GM19239 (cell line): ENCODE measurements around the gene NCL.

Experiments used
- DNase-seq: peaks from one replicate; pipeline ENCODE4 v3.0.0; 2011; ENCODE audit warnings: low spot score; ENCODE audit not compliant: insufficient read length
- FAIRE-seq: peaks from 2 replicates; lab custom pipeline; 2011; peaks lifted over from hg19 to GRCh38; lab: Jason Lieb, UNC

Gene NCL, protein sequence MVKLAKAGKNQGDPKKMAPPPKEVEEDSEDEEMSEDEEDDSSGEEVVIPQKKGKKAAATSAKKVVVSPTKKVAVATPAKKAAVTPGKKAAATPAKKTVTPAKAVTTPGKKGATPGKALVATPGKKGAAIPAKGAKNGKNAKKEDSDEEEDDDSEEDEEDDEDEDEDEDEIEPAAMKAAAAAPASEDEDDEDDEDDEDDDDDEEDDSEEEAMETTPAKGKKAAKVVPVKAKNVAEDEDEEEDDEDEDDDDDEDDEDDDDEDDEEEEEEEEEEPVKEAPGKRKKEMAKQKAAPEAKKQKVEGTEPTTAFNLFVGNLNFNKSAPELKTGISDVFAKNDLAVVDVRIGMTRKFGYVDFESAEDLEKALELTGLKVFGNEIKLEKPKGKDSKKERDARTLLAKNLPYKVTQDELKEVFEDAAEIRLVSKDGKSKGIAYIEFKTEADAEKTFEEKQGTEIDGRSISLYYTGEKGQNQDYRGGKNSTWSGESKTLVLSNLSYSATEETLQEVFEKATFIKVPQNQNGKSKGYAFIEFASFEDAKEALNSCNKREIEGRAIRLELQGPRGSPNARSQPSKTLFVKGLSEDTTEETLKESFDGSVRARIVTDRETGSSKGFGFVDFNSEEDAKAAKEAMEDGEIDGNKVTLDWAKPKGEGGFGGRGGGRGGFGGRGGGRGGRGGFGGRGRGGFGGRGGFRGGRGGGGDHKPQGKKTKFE

DNA sequence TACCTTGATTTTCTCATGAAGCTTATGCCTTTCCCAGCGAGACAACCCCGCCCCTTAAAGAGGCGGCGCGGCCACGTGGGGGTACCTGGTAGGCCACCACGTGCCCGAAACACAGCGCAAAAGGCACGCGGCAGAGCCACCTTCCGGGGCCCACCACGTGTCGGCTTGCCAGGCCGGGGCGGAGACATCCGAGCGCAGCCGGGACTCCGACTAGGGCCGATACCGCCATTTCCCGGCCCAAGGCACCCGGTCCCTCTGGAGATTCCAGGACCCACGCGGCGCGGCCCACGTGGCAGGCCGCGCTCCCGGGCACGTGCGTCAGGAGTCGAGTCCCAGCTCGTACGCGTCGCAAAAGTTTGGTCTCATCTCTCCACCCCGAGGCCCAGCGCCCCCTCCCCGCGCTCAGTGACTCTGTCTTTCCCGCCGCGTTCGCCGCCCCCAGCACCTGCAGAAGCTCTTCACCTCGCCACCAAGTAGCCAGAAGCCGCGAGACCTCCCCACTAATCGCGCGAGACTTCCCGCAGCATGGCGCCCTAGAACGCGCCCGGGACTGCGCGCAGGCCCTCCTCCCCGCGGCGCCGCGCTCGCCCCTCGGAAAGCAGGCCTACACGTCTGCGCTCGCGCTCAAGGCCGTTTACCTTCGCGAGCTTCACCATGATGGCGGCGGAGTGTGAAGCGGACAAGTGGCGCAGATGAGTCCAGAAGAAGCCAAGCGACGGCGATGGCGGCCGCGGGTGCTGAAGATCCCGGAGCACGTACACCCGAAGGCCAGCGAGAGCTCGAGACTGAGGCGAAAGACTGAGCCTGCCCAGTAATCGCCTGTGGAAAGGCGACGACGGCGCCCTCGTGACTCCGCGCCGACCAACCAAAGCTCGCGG, at the start of gene NCL:
Gene NCL (minus strand): TSS at position 787 of the 878 bp plus-strand sequence. CDS start 131 bp downstream, at position 656.
- FAIRE-seq (peak; percentile 98), DNase-seq (peak; percentile 62)

DNA sequence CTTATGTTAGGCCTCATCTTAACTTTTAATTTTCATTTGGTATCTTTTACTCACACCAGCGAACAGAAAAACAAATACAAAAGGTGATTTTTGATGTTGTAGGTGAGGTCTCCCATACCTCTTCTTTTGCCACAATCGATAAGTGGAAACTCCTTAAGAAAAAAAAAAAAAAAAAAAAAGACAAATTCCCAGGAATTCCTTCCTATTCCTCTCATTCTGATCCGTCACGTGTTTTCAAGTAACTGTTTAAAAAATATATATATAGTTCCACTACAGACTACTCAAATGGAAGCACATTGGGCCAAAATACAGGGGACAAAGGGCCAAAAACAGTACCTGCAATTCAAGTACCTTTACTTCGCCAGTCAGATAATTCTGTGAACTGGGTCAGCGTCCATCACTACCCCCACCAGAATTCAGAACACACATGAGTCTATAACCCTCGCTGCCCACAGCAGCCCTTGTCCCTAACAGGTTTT, 49.5 kb upstream of the NCL start:
- DNase-seq (no peak), FAIRE-seq (no peak)

DNA sequence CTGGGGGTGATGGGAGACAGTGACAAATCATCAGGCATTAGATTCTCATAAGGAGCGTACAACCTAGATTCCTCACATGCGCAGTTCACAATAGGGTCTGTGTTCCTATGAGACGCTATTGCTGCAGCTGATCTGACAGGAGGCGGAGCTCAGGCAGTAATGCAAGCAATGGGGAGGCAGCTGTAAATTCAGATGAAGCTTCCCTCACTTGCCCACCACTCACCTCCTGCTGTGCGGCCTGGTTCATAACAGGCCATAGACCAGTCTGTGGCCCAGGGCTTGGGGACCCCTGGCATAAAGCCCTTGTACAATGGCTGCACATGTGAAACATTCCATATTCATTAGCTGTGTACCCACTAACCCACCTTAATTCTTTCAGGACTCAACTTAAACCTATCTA, 47.9 kb upstream of the NCL start:
- no peak for DNase-seq
- FAIRE-seq, result no peak

DNA sequence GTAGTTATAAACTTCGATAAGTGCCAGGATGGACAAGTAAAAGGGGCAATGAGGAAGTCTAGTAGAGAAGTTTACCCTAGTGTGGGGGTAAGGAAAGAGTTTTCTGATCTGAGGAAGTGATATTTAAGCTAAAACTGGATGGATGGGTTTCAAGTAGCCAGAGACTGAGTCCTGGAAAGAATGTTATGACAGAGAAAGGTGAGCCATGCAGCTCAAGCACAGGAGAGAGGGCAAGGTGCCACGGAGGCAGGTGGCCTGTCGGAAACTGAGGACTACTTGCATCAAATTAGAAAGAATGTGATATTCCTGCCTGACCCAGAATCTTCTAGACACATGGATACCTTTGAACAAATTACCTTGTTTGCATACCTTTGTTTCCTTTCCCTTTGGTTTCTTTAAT, 39.5 kb upstream of the NCL start:
- FAIRE-seq, result no peak
- no peak for DNase-seq

DNA sequence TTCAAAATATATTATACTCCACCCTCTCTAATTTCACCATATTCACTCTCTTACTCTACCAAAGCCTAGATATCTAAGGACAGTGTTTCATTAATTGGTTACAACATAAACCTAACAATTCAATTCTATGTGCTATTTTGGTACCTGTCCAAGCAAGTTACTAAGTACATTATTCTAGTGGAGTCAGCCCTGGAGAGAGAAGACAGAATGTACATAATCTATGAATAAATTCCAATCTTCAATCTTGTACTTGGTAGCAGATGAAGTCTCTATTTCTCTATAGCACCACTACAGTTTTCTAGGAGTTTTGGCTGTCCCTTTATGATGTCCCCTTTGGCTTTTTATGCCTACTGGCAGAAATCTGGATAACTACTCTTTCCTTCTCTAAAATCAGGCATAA, 38.3 kb upstream of the NCL start:
- DNase-seq (no peak), FAIRE-seq (no peak)

DNA sequence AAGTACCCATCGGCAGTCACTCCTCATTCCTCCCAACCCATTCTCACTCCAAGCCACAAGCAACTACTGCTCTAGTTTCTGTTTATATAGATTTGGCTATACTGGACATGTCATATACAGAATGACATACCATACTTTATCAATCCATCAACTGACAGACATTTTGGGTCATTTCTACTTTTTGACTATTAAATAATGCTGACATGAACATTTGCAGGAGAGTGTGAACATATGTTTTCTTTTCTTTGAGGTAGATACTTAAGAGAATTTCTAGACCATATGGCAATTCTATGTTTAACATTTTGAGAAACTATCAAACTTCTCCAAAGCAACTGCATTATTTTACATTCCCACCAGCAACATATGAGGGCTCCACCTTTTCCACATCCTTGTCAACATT, 33.4 kb upstream of the NCL start:
- FAIRE-seq, result no peak

DNA sequence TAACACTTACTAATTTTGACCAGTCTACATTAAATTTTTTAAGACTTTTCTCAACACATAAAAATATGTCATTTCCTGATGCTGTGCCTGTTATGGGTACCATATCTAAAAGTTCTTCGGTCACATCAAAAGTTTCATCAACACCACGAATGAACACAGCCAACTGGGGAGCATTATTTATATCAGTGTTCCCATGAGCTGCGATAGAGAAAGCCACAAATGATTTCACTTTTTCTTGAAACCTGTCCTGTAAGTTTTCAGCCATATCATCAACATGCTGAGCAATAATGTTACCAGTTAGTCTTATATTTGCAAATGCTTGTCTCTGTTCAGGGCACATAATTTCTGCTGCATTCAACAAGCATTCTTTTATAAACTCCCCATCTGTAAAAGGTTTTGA, 30.4 kb upstream of the NCL start:
- FAIRE-seq (no peak), DNase-seq (no peak)

More for the DNA sequence above, 33.4 kb upstream of the NCL start:
- no peak for DNase-seq

DNA sequence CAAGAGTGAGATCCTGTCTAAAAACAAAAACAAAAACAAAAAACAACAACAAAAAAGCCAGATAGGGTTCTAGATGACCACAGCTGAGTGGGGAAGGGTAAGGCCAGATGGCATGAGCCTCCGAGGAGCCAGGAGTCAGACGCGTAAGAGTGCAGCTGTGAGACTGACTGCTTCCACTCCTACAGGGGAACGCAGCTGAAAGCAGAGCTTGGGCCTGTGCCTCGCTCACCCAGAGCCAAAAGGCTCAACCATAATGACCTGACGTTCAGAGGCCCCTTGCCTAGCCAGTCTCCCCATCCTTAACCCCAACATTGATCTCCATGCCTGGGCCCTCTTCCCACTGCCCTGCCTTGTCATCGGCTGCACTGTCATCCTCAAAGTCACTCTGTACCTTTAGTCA, 26.5 kb upstream of the NCL start:
- DNase-seq, result no peak
- no peak for FAIRE-seq

DNA sequence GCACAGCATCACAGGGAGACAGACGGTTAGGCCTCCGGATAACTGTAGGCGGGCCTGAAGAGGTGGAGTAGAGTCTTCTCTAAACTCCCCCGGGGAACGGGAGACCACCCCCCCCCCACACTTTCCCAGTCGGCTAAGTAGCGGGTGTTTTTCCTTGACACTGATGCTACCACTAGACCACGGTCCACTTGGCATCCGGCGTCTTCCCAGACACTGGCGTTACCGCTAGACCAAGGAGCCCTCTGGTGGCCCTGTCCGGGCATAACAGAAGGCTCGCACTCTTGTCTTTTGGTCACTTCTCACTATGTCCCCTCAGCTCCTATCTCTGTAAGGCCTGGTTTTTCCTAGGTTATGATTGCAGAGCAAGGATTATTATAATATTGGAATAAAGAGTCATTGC, 25.7 kb upstream of the NCL start:
- no peak for FAIRE-seq
- no peak for DNase-seq

DNA sequence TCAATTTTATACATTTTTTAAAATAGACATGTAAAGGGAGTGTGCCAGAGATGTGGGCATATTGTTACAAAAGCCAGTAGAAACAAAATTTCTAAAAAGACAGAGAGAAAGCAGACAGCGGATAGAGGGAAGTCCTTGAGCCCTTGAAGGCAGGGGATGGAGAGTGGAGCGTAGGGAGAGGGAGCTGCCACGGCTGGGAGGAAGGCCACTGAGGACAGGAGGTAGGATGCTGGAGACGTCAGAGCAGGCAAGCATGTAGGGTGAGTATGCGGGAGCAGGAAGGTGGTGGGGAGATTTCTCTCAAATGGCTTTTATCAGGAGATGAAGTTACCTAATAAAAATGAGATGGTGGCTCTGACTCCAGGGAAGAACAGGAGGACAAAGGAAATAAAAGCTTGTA, 24.0 kb upstream of the NCL start:
- no peak for FAIRE-seq
- no peak for DNase-seq

DNA sequence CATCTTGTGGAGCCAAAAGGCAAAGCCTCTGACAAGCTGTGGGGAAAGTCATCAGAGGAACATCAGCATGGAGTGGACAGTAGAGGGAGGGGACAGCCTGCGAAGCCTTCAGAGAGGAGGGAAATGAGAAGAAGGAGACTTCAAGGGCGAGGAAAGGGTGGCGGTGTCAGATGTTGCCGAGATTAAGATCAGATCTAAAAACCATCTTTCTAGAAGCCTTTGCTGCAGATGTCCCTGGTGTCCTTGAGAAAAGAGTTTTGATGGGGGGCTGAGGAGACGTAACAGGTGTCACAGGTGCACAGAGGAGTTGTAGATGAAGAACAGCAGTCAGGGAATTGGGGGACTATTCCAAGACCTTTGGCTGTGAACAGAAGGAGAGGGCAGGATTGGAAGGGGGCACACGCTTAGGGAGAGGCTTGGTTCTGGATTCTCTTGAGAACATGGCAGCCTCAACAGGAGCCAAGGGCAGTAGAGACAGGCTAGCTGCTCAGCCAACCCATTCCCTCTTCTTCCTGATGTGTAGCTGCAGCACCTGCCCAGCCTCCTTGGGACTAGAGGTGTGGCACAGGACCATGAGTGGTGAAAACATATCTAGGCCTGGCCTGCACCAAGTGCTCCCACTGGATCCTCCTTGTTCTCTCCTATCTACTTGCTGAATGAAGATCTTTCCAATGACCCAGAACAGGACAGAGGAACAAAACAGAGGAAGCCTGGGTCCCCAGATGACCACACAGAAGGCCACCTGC, 22.7 kb upstream of the NCL start:
- no peak for FAIRE-seq
- DNase-seq, result no peak

DNA sequence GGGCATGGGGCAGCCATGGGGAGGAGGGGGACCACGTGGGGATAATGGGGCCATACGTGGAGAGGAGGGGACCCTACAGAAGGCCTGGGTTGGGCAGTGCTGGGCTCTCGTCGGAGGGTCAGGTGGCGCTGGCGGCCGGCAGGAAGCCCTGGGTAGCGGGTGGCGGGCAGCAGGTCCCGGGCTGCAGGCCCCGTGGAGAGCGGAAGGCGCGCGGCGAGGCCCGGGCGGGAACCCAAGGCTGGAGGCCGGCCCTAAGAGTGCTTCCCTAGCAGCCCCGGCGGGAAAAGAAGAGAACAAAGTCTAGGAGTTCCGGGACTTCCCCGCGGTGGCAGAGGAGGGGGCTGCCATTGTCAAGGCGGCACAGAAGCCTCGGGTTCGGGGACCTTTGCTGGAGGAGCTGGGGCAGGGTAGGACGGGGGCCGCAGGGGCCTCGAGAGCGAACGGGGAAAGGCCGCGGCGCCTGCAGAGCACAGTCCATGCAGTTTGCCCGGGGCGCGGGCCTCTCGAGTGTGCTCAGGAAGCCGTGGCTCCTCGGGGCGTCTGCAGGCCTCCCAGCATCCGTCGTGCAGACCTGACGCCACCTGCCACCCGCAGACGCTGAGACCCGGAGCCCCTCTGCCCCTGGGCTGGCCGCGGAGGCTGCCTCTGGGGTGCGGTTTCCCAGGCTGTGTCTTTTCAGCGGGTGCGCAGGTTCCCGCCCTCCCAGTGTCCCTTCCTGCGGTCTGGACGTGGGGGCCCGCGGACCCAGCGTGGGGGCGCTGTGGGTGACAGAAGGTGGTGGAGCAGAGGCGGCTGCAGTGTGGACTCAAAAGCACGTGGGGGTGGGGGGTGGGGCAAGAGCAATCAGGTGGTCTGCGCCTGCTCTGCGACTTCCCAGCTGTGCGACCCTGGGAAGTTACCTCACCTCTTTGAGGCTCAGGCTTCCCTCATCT, 19.4 kb upstream of the NCL start:
- FAIRE-seq, result no peak
- peak; percentile 42 for DNase-seq

DNA sequence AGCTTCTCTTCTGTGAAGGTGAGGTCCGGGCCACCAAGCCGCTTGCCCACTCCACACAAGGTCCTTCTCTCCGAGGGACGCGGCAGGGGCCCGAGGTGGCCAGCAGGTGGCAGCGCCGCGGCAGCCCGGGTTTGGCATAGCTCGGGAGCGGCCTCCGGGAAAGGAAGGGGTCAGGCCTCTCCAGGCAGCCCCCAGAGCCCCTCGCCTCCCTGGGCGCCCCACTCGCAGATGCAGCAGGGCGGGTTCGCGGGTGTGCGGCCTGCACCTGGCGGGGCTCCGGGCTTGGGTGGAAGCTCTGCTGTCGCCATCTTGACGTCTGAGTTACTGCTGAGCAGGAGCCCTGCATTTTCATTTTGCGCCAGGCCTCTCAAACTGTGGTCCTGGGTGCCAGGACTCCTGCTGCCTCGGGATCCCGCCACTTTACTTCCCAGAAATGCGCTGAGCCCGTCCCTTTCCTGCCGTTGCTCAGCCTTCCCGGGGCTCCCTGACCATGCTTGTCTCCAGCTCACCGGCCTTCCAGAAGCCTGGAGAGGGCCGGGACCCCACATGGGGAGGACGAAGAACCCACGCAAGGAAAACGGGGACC, 18.6 kb upstream of the NCL start:
- FAIRE-seq, result no peak
- peak; percentile 80 for DNase-seq

DNA sequence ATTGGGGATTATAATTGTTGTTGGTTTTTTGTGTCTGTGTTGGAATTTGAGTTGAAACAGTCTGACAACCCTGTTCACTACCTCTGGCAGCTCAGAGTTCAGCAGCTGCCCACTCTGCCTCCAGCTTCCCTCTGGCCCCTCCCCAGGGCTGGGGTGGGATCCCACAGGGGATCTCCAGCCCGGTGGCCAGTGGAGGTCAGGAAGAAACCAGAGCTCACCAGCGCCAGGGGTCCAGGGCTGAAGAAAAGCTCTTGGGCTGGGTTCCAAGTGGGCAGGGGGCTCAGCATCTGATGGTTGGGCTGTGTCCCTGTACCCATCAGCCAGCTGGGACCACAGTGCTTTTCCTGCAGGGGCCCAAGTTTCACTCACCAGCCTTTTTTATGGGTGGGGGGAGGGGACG, 16.5 kb upstream of the NCL start:
- no peak for DNase-seq
- no peak for FAIRE-seq

DNA sequence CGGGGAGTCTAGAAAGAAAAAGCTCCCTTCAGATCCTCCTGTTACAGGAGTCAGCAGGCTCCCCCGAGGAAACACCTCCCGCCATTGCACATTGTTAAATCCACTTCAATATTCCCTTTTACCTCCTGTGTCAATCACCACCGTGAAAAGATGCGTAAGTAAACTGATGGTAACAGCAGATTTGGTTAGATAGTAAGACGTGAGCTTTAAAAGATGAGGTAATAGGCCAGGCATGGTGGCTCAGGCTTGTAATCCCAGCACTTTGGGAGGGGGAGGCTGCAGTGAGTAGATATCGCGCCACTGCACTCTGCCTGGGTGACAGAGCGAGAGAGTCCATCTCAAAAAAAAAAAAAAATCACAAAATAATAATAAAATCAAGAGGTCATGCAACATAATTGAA, 15.2 kb upstream of the NCL start:
- no peak for DNase-seq
- FAIRE-seq, result no peak

DNA sequence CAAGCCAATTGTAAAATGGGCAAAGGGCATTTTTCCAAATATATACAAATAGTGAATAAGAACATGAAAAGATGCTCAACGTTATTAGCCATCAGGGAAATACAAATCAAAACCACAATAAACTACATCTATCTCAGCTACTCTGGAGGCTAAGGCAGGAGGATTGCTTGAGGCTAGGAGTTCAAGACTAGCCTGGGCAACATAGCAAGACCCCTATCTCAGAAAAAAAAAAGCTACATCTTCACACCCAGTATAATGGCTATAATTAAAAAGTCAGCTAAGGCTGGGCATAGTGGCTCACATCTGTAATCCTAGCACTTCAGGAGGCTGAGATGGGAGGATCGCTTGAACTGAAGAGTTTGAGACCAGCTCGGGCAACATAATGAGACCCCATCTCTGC, 12.6 kb upstream of the NCL start:
- DNase-seq (no peak), FAIRE-seq (no peak)

DNA sequence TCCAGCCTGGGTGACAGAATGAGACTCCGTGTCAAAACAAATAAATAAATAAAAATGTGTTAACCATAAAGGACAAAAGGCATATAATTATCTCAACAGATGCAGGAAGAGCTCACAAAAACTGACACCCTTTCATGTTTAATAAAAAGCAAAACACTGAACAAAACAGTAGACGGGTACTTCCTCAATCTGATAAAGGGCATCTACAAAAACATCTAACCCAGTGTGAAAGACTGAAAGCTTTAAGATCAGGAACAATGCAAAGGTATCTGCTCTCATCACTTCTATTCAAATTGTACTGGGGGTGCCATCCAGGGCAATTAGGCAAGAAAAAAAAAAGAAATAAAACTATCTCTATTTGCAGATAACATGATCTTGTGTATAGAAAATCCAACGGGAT, 11.7 kb upstream of the NCL start:
- FAIRE-seq (no peak), DNase-seq (no peak)

DNA sequence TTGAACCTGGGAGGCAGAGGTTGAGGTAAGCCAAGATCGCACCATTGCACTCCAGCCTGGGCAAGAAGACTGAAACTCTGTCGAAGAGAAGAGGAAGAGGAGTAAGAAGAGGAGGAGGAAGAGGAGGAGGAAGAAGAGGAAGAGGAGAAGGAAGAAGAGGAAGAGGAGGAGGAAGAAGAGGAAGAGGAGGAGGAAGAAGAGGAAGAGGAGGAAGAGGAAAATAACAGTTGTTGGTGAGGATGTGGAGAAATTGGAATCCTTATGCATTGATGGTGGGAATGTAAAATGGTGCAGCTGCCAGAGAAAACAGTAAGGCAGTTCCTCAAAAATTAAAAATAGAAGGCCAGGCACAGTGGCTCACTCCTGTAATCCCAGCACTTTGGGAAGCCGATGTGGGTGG, 8.5 kb upstream of the NCL start:
- DNase-seq (no peak), FAIRE-seq (no peak)
